ENCODE data around the gene DKKL1.

- TF ChIP-seq, protein P1, sequence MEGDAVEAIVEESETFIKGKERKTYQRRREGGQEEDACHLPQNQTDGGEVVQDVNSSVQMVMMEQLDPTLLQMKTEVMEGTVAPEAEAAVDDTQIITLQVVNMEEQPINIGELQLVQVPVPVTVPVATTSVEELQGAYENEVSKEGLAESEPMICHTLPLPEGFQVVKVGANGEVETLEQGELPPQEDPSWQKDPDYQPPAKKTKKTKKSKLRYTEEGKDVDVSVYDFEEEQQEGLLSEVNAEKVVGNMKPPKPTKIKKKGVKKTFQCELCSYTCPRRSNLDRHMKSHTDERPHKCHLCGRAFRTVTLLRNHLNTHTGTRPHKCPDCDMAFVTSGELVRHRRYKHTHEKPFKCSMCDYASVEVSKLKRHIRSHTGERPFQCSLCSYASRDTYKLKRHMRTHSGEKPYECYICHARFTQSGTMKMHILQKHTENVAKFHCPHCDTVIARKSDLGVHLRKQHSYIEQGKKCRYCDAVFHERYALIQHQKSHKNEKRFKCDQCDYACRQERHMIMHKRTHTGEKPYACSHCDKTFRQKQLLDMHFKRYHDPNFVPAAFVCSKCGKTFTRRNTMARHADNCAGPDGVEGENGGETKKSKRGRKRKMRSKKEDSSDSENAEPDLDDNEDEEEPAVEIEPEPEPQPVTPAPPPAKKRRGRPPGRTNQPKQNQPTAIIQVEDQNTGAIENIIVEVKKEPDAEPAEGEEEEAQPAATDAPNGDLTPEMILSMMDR (IDR thresholded peaks at IDR 0.05; ENCODE audit: borderline replicate concordance, extremely low read depth, low read length, poor library complexity, severe bottlenecking) = no peak
- TF ChIP-seq EZH2 (IDR thresholded peaks at IDR 0.05; ENCODE audit: borderline replicate concordance, low read depth, low read length, severe bottlenecking) = no peak
Measured at GRCh38 chr19:49408816-49409440, 45.3 kb downstream of the DKKL1 start.

Measured in DND-41 (cell line).